AG09309 (cell line): ENCODE data around the gene GFAP.

Experiments used
- DNase-seq: peaks from one replicate; pipeline ENCODE4 v3.0.0-alpha.2; 2010; ENCODE audit warnings: low read depth
- H3K4me3 ChIP-seq: 2 replicates; pipeline ENCODE4 v1.5.1; 2011; ENCODE audit warnings: mild to moderate bottlenecking, low read depth, low read length, moderate library complexity; ENCODE audit not compliant: control insufficient read depth
- CTCF ChIP-seq: IDR thresholded peaks from 2 replicates; pipeline ENCODE4 v1.5.1; 2011; ENCODE audit warnings: mild to moderate bottlenecking, low read depth, low read length, inconsistent platforms; ENCODE audit not compliant: insufficient read depth, control insufficient read depth; ENCODE audit errors: missing control alignments

The GFAP gene

GRCh38 chr17:44940317-44940716 lies 25.0 kb upstream of the GFAP start:
- DNase-seq: no peak
- H3K4me3 ChIP-seq: no peak overlapping the region
- no peak for TF ChIP-seq CTCF

DNA sequence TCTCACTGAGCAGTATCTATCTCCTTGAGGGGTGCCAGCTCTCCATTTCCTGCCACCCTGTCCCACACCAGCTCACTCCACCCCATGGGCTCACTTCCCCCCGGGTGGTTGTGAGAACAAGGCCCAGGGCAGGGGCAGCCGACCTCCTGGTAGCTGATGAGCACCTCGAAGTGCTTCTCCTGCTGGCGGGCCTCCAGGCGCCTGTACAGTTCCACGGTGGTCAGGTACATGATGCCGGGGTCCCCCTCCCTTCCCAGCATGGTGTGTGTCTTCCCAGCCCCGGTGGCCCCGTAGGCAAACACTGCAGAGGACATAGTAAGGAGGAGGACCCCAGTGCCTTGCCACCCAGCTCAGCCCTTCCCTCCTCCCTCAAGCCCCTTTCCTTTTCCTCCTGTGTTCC lies 19.8 kb upstream of the GFAP start:
- H3K4me3 ChIP-seq: no peak overlapping the region
- no peak for TF ChIP-seq CTCF
- no peak for DNase-seq

- TF ChIP-seq CTCF: no peak
- DNase-seq: no peak
These were observed 19.4 kb upstream of the GFAP start for GRCh38 chr17:44934745-44935105.

GRCh38 chr17:44933824-44934744 lies 18.8 kb upstream of the GFAP start:
- DNase-seq: no peak
- no peak for TF ChIP-seq CTCF
- H3K4me3 ChIP-seq: no peak overlapping the region

More at GRCh38 chr17:44934745-44935105, 19.4 kb upstream of the GFAP start:
- no peak overlapping the region for H3K4me3 ChIP-seq

DNA sequence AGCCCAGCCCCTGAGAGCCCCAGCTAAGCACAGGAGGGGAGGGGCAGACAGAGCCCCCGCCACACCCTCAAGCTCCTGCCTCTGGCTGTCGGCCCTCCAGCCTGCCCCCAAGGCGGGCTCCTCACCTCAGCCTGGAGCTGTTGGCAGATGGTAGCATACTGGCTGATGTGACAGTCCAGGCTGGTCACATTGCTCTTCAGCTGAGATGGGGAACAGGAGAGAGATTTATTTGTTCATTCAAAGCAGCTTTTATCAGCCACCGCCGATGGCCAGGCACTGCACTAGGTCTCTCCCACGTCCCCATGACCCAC lies 17.4 kb upstream of the GFAP start:
- no peak overlapping the region for H3K4me3 ChIP-seq
- DNase-seq: no peak
- no peak for TF ChIP-seq CTCF

- H3K4me3 ChIP-seq: no peak overlapping the region
- TF ChIP-seq CTCF: no peak
- no peak for DNase-seq
These were observed 16.9 kb upstream of the GFAP start for GRCh38 chr17:44932096-44932786.
